Prostate gland (tissue), 2 donors: Measurements from ENCODE around the gene CRTAC1.

ENCODE experiments used
- POLR2A ChIP-seq: fragments of 450-650 bp; IDR thresholded peaks from one replicate; pipeline ENCODE4 v1.6.1; 2016; ENCODE audit warnings: antibody characterized with exemption, mild to moderate bottlenecking
- POLR2AphosphoS5 ChIP-seq: sonication (generic); formaldehyde crosslinking; IDR thresholded peaks from one replicate; pipeline ENCODE4 v1.6.1; 2017; ENCODE audit warnings: antibody characterized with exemption
- TF ChIP-seq, protein P1 (sequence below), 4 experiments: fragments of 200-600 bp in 2 of 4; fragments of 450-650 bp in 2 of 4; sonication (generic) in 2 of 4; IDR thresholded peaks; 1 replicate in 3 of 4; 2 replicates in 1 of 4; pipeline ENCODE4 v1.5.1; 2016 to 2019; ENCODE audit warnings: antibody characterized with exemption in 4 of 4, mild to moderate bottlenecking in 2 of 4, moderate library complexity in 2 of 4

DNA sequence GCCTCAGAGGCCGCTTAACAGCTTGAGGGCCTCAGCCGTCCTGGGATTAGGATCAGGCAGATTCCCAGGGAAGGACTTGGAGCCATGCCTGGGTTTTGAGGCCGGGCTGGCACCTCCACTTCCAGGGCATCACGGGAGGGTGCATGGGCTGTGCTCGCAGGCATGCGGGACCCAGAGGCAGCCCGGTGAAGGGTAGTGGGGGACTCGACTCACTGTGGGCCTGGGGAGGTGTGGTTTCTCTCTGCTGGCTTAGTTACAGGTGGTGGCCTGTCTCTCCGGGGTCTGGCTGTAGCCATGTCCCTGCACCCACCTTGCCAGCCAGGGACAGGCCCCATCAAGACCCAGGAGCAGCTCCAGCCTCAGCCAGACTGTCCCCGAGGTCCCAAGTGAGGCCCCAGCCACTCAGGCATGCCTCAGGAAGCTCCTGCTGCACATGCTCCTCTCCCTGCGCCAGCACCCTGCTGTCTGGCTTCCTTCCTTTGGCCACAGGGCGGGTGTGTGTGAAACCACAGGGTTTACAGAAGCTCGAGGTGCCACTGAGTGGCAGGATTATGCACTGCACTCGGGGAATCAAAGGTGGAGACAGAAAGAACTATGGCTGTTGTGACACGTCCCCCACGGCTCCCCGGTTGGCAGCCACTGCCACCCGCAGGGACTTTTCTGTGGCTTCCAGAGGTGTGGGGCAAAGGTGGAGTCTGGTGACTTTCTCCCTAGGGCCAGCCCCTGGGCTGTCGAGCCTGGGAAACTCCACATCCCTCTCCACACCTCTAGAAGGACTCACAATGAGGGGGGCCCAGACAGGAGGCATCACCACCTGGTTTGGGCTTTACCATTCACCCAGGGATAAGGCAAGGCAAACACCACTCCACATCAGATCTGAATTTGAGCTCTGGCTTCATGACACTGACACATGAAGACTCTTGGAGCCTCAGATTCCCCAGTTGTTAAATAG lies 161.1 kb downstream of the CRTAC1 start:
- TF ChIP-seq POLR2AphosphoS5 (peak; percentile 48), POLR2A (no peak)
- TF ChIP-seq, protein P1, sequence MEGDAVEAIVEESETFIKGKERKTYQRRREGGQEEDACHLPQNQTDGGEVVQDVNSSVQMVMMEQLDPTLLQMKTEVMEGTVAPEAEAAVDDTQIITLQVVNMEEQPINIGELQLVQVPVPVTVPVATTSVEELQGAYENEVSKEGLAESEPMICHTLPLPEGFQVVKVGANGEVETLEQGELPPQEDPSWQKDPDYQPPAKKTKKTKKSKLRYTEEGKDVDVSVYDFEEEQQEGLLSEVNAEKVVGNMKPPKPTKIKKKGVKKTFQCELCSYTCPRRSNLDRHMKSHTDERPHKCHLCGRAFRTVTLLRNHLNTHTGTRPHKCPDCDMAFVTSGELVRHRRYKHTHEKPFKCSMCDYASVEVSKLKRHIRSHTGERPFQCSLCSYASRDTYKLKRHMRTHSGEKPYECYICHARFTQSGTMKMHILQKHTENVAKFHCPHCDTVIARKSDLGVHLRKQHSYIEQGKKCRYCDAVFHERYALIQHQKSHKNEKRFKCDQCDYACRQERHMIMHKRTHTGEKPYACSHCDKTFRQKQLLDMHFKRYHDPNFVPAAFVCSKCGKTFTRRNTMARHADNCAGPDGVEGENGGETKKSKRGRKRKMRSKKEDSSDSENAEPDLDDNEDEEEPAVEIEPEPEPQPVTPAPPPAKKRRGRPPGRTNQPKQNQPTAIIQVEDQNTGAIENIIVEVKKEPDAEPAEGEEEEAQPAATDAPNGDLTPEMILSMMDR (IDR thresholded peaks at IDR 0.05): peak; percentile 44 to 96 (median 74)
